ENCODE measurements around the gene GAN. TPM values are rescaled to one million over a fixed set of nuclear protein-coding genes. Genes with fewer than 3 reads are reported as not detected.
A peak's percentile ranks its signal among the peaks of the same experiment; 100 is the strongest.

Gene GAN
- total RNA-seq, 1 experiment from 2014 or later, result 2.5 TPM

DNA sequence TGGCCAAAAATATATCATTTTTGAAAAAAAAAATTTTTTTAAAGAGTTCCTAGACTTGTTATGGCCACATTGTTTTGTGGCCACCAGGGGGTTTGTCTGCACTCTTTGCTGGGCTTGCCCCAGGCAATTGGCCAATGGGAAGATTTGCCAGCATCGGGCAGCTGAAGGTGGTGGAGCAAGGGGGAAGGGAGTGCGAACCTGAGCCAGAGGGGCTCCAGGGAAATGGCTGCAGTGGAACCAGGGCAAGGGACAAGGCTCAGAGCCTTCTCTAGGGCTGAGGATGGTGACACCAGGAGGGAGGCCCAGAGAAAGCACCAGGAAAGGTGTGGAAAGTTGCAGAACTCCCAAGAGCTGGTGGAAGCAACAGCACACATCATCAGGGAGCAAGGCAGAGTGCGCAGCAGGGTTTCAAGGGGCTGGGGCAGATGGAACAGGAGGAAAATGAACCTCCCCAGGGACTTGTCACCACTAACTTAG is 114.3 kb downstream of the GAN start:
- Histone ChIP-seq H3K36me3 (no peaks in the 10 kb centered on the region), H3K4me3 (no peak overlapping the region), H3K9me3 (no peaks in the 10 kb centered on the region), H3K27me3 (no peaks in the 10 kb centered on the region)
- DNase-seq, result peak; percentile 59

DNA sequence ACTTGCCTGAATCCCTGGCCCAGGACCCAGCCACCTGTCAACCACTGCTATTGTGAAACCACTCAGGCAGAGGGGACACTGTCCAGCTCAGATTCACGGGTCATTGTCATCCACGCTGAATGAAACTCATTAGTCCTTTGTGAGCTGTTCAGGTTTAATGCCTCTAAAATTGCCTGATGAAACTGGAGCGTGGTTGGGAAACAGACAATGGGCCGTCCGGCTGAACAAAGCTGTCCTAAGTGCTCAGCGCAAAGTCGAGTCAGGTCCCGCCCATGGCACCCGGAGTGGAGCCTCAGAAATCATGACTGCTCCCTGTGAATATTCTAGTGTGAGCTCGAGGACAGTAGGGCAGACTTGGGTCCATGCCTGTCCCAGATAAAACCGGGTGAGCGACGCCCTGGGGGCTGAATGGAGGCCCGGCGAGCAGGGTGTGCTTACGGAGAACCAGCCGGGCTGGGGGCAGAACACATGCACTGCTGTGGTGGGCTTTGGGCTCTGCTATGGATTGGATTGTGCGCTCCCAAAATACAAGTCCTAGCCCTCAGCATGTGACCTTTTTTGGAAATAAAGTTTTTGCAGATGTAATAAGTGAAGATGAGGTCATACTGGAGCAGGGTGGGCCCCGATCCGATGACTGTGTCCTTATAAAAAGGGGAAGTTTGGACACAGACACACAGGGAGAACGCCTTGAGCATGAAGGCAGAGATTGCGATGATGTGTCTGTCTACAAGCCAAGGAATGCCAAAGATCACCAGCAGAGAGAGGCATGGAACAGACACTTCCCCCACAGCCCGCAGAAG is 117.0 kb downstream of the GAN start:
- H3K9me3 ChIP-seq, result no peaks in the 10 kb centered on the region
- H3K27me3 ChIP-seq, result no peaks in the 10 kb centered on the region
- H3K4me3 ChIP-seq, result no peak overlapping the region
- peak; percentile 80 for DNase-seq
- H3K36me3 ChIP-seq, result no peaks in the 10 kb centered on the region

DNA sequence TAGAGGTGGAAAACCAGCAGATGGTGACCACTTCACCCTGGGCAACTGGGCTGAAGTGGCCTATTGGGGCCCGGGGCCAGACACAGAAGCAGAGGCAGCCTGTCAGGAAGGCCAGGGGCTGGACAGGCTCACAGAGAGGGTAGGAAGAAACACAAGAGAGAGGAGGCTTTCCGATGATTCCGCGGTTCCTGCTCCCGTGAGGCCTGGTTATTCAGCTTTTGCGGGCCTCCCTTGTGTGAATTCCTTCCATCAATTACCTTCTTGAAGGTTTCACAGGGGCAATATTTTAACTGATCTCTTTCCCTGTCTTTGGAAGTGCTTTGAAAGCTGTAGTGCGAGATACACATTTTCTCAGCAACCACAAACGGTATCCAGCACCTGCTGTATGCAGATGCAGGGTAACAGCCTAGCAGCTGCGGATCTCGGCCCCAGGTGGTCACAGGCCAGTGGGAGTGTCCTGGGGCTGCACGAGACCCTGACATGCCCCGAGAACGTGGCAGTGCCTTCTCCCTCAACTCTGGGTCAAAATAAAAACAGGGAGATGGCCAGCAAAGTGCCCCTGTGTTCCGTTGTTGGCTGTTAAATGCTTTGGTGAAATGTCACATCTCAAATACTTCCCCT is 118.3 kb downstream of the GAN start:
- H3K27me3 ChIP-seq, result no peaks in the 10 kb centered on the region
- no peaks in the 10 kb centered on the region for H3K9me3 ChIP-seq
- no peak overlapping the region for H3K4me3 ChIP-seq

DNA sequence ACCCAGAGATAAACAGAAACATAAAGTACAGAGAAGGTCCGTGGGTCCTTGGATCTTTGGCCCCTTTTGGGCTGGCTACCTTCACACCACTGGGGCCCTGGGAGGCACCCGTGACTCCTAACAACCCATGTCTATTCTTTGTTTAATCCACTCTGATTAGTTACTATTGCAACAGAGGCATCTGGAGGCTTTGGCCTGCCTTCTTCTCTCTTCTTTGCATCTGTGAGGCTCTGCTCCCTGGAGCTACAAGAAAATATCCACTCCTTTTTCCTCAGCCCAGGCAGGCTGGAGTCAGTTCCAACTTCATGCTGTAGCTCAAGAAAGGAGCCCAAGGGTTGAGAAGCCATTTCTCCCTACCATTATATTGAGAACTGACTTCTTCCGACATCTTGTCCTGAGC is 120.3 kb downstream of the GAN start:
- Histone ChIP-seq H3K27me3 (no peaks in the 10 kb centered on the region), H3K4me3 (no peak overlapping the region), H3K36me3 (no peaks in the 10 kb centered on the region), H3K9me3 (no peaks in the 10 kb centered on the region)
- no peak for DNase-seq

More for the DNA sequence above, 118.3 kb downstream of the GAN start:
- no peaks in the 10 kb centered on the region for H3K36me3 ChIP-seq
- DNase-seq, result no peak

DNA sequence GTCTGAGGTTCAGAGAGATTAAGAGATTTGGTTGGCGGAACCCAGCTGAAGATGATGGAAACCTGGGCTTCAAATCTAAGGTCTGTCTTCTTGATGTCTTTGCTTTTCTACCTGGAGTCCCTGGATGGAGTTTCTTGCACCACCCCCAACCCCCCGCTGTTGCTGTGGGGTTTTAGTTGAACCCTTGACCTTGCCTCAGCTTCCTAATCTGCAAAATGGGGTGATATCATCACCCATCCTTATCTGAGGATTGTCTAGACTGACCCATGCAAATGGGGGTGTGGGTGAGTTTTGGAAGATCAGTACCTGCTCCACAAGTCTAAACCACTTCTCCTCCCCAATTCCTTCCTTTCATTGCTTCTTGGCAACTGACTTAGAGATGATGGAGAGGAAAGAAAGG is 120.8 kb downstream of the GAN start:
- Histone ChIP-seq H3K27me3 (no peaks in the 10 kb centered on the region), H3K9me3 (no peaks in the 10 kb centered on the region), H3K4me3 (no peak overlapping the region), H3K36me3 (no peaks in the 10 kb centered on the region)
- DNase-seq, result no peak

DNA sequence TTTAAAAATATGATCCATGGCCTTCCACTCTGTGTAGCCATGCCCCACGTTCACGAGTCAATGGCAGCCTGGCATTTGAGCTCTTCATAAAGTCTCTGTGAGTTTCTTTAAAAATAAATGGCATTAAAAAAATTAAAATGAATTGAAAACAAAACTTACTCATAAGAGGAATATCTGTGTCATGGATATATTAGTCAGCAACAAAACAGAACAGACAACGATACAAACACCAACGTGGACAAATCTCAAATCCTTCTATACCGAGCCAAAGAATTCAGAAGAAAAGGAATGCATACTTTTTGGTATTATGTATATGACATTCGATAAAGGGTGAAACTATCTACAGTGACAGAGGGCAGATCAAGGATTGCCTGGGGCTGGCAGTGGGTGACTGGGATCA is 121.6 kb downstream of the GAN start:
- Histone ChIP-seq H3K9me3 (no peaks in the 10 kb centered on the region), H3K4me3 (no peak overlapping the region), H3K27me3 (no peaks in the 10 kb centered on the region), H3K36me3 (no peaks in the 10 kb centered on the region)
- no peak for DNase-seq

DNA sequence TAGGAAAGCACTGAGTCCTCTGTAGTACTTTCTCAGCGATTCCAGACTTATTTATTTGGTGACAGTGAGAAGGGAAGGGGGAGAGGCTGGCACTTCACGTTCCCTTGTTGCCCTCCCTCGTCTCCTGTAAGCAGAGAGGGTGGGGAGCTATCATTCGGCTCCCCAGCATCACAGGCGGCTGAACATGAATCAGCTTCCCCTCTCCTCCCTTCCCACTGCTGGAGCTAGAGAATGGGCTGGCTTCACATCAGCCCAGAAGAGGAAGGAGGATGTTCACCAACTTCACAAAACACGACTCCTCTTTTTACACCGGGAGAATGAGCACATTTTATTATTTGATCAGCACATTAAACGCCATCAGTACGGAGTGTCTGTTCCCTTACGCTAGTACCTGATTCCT is 123.1 kb downstream of the GAN start:
- Histone ChIP-seq H3K4me3 (no peak overlapping the region), H3K9me3 (no peaks in the 10 kb centered on the region)
- no peak for DNase-seq

More for the DNA sequence above, 123.1 kb downstream of the GAN start:
- Histone ChIP-seq H3K27me3 (no peaks in the 10 kb centered on the region), H3K36me3 (no peaks in the 10 kb centered on the region)

Other genes starting within 250 kb of the GAN start
- 0.07 TPM in 1 of 2 replicates, not detected in the other for gene C16orf46, start 237.7 kb upstream of the GAN start, total RNA-seq (2014; rRNA removed; shearing (Covaris generic); ENCODE audit: low replicate concordance)
- gene GCSH, start 218.6 kb upstream of the GAN start, total RNA-seq (2014; rRNA removed; shearing (Covaris generic); ENCODE audit: low replicate concordance), result 44.5 and 80.6 TPM in 2 replicates
- gene BCO1, start 76.3 kb upstream of the GAN start, total RNA-seq (2014; rRNA removed; shearing (Covaris generic); ENCODE audit: low replicate concordance), result not detected in 2 replicates
- 1.4 and 1.8 TPM in 2 replicates for gene CMIP, start 129.8 kb downstream of the GAN start, total RNA-seq (2014; rRNA removed; shearing (Covaris generic); ENCODE audit: low replicate concordance)